NCI-H82 treated with DMSO at 0.1 percent for 48 hours (cell line): ENCODE results near the gene CRISPLD2.
"Not testable (repeated sequence)": the region's sequence is repeated elsewhere in the genome, so short reads cannot be mapped to it uniquely, and the experiment has no call there.

Source experiments
- DNase-seq: peaks from one replicate; lab custom pipeline; 2025; ENCODE audit not compliant: unreplicated experiment; lab: John Stamatoyannopoulos, UW

CRISPLD2 gene

GRCh38 chr16:84855435-84856202 is 35.8 kb downstream of the CRISPLD2 start:
- not testable (repeated sequence) for DNase-seq

GRCh38 chr16:84856203-84856581 is 36.4 kb downstream of the CRISPLD2 start:
- DNase-seq, result not testable (repeated sequence)

GRCh38 chr16:84856811-84857210 is 37.0 kb downstream of the CRISPLD2 start:
- not testable (repeated sequence) for DNase-seq

GRCh38 chr16:84859681-84860080 is 39.9 kb downstream of the CRISPLD2 start:
- DNase-seq, result no peak

GRCh38 chr16:84860383-84860782 is 40.6 kb downstream of the CRISPLD2 start:
- no peak for DNase-seq

- no peak for DNase-seq
Measured at GRCh38 chr16:84861671-84862070, 41.9 kb downstream of the CRISPLD2 start.

- no peak for DNase-seq
Measured at GRCh38 chr16:84862804-84863480, 43.2 kb downstream of the CRISPLD2 start.

GRCh38 chr16:84863481-84863814 is 43.7 kb downstream of the CRISPLD2 start:
- DNase-seq, result no peak

- no peak for DNase-seq
Measured at GRCh38 chr16:84864326-84864955, 44.7 kb downstream of the CRISPLD2 start.

- DNase-seq, result no peak
Measured at GRCh38 chr16:84867696-84868095, 47.9 kb downstream of the CRISPLD2 start.

GRCh38 chr16:84868328-84868727 is 48.5 kb downstream of the CRISPLD2 start:
- DNase-seq, result no peak

GRCh38 chr16:84868829-84869472 is 49.2 kb downstream of the CRISPLD2 start:
- no peak for DNase-seq

- no peak for DNase-seq
Measured at GRCh38 chr16:84869473-84869845, 49.7 kb downstream of the CRISPLD2 start.

GRCh38 chr16:84872971-84873370 is 53.2 kb downstream of the CRISPLD2 start:
- not testable (repeated sequence) for DNase-seq

GRCh38 chr16:84874004-84874435 is 54.2 kb downstream of the CRISPLD2 start:
- no peak for DNase-seq

- no peak for DNase-seq
Measured at GRCh38 chr16:84874553-84874952, 54.8 kb downstream of the CRISPLD2 start.

GRCh38 chr16:84874983-84875382 is 55.2 kb downstream of the CRISPLD2 start:
- no peak for DNase-seq

- no peak for DNase-seq
Measured at GRCh38 chr16:84875846-84876245, 56.1 kb downstream of the CRISPLD2 start.

- no peak for DNase-seq
Measured at GRCh38 chr16:84876873-84877606, 57.3 kb downstream of the CRISPLD2 start.

GRCh38 chr16:84878770-84879169 is 59.0 kb downstream of the CRISPLD2 start:
- no peak for DNase-seq
